HG02623 (cell line): ENCODE results near the gene GSN.

Experiments
- ATAC-seq: cut with Tn5 transposase; IDR thresholded peaks from one replicate; pipeline ENCODE4 v1.9.1; 2021; ENCODE audit warnings: moderate library complexity; ENCODE audit not compliant: unreplicated experiment

Gene GSN

GRCh38 chr9:121267689-121268597, at the start of gene GSN:
Gene GSN (plus strand): TSS chr9:121268162. CDS start chr9:121301972, 33,810 bp downstream.
- ATAC-seq = peak; percentile 62

- no peak for ATAC-seq
These were observed 49.5 kb upstream of the GSN start for GRCh38 chr9:121218357-121219027.

GRCh38 chr9:121219530-121219929, 48.4 kb upstream of the GSN start:
- no peak for ATAC-seq

- ATAC-seq = no peak
These were observed 46.8 kb upstream of the GSN start for GRCh38 chr9:121220996-121221663.

- no peak for ATAC-seq
These were observed 46.3 kb upstream of the GSN start for GRCh38 chr9:121221664-121222055.

- ATAC-seq = no peak
These were observed 45.3 kb upstream of the GSN start for GRCh38 chr9:121222524-121223171.

GRCh38 chr9:121225240-121225639, 42.7 kb upstream of the GSN start:
- no peak for ATAC-seq

GRCh38 chr9:121226175-121226574, 41.8 kb upstream of the GSN start:
- ATAC-seq = no peak

- no peak for ATAC-seq
These were observed 40.1 kb upstream of the GSN start for GRCh38 chr9:121227862-121228261.

- no peak for ATAC-seq
These were observed 37.7 kb upstream of the GSN start for GRCh38 chr9:121230256-121230655.

GRCh38 chr9:121232251-121232650, 35.7 kb upstream of the GSN start:
- ATAC-seq = no peak

GRCh38 chr9:121233906-121234831, 33.8 kb upstream of the GSN start:
- no peak for ATAC-seq

GRCh38 chr9:121234832-121235161, 33.2 kb upstream of the GSN start:
- no peak for ATAC-seq

- ATAC-seq = no peak
These were observed 32.5 kb upstream of the GSN start for GRCh38 chr9:121235512-121235911.

- no peak for ATAC-seq
These were observed 30.0 kb upstream of the GSN start for GRCh38 chr9:121237916-121238315.

GRCh38 chr9:121239071-121239470, 28.9 kb upstream of the GSN start:
- ATAC-seq = no peak

- no peak for ATAC-seq
These were observed 28.1 kb upstream of the GSN start for GRCh38 chr9:121239851-121240250.

GRCh38 chr9:121240472-121241135, 27.4 kb upstream of the GSN start:
- no peak for ATAC-seq

- no peak for ATAC-seq
These were observed 25.6 kb upstream of the GSN start for GRCh38 chr9:121242219-121242958.
